HL-60 (cell line): ENCODE data around the gene CTNND2.
"Not testable (repeated sequence)": the region's sequence is repeated elsewhere in the genome, so short reads cannot be mapped to it uniquely, and the experiment has no call there.

ENCODE experiments used
- DNase-seq, 2 experiments: peaks; one replicate each; pipeline ENCODE4 v3.0.0-alpha.2; 2010 to 2020; ENCODE audit warnings: low read depth in 1 of 2, low spot score in 1 of 2
- H3K27ac ChIP-seq: fragments of 250-450 bp; sonication (Bioruptor Pico); replicated peaks from 2 replicates; pipeline ENCODE4 v1.5.1; 2020; ENCODE audit warnings: mild to moderate bottlenecking, moderate library complexity
- H3K27me3 ChIP-seq: fragments of 250-450 bp; sonication (Bioruptor Pico); 2 replicates; pipeline ENCODE4 v1.5.1; 2021; ENCODE audit warnings: mild to moderate bottlenecking, moderate library complexity; ENCODE audit not compliant: insufficient read depth, poor library complexity, severe bottlenecking
- H3K4me3 ChIP-seq: replicated peaks from 2 replicates; pipeline ENCODE4 v1.5.1; 2011; ENCODE audit warnings: mild to moderate bottlenecking, control low read depth, low read length; ENCODE audit not compliant: insufficient read depth
- CTCF ChIP-seq: IDR thresholded peaks from one replicate; pipeline ENCODE4 v1.5.1; 2011; ENCODE audit warnings: low read length, control low read depth, inconsistent platforms; ENCODE audit not compliant: insufficient read depth
- GABPA ChIP-seq: IDR thresholded peaks from 2 replicates; pipeline ENCODE4 v1.6.1; 2012; ENCODE audit warnings: low read depth
- POLR2AphosphoS5 ChIP-seq: IDR thresholded peaks from 2 replicates; pipeline ENCODE4 v1.6.1; 2012; ENCODE audit warnings: low read depth
- REST ChIP-seq: IDR thresholded peaks from 2 replicates; pipeline ENCODE4 v1.6.1; 2012; ENCODE audit warnings: low read depth; ENCODE audit not compliant: insufficient replicate concordance
- SPI1 ChIP-seq: IDR thresholded peaks from 2 replicates; pipeline ENCODE4 v1.6.1; 2012; ENCODE audit warnings: low read depth, mild to moderate bottlenecking, borderline replicate concordance

The CTNND2 gene

DNA sequence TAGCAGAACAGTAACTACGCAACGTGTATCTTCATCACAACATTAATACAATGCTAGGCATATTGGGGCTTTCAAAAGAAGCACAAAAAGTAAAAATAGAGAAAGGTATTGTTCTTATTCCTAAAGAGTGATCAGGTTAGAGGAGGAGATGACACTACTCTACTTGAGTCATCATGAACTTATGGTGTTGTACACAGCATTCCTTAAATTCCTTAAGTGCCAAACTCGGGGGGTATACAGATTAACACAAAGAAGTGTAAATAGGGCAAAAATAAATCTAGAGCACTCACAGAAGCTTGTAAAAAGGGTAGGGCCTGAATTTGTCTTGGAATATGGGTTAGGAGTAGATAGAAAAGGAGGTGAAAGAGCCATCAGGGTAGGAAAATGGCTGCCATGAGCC lies 835.2 kb downstream of the CTNND2 start:
- TF ChIP-seq SPI1 (no peak), CTCF (no peak), GABPA (no peak), REST (no peak), POLR2AphosphoS5 (no peak)
- DNase-seq: no peak
- H3K27ac ChIP-seq: no peak overlapping the region
- H3K27me3 ChIP-seq: peaks cover 2% of the 10 kb centered on the region
- no peak overlapping the region for H3K4me3 ChIP-seq

GRCh38 chr5:11065723-11066122 lies 838.5 kb downstream of the CTNND2 start:
- H3K4me3 ChIP-seq, H3K27ac ChIP-seq, H3K27me3 ChIP-seq, DNase-seq: not testable (repeated sequence)

DNA sequence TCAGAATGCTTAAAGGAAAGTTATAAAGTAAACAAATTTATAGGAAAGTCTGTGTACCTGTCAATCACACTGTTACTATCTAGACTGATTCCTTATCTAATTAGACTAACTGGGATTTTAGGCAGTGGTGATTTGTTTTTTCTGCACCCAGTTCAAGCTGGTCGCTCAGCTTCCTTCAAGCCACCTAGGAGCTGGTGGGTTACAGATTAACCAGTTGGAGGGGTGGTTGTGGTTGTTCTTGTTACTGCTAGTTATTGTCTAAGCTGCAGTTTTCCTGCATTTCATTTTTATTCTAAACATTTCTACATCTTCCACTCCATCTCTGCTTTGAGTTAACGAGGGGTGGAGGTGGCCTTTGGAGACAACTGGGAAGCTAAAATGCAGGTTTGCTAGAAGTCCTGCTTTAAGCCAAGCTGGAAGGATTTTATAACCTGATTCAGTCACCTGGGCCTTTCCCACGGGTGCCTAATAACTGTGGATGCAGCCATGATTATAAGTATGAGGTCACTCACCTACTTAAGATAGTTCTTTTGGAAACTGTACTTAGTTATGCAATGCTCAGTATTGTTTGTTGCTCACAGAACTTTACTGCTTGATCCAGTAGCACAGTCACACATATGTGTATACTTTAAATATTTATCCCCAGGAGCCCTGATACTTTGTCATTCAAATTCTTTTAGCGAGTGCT lies 839.3 kb downstream of the CTNND2 start:
- DNase-seq: no peak
- TF ChIP-seq REST: no peak
- no peak for TF ChIP-seq GABPA
- no peak for TF ChIP-seq POLR2AphosphoS5
- no peak for TF ChIP-seq SPI1
- no peak for TF ChIP-seq CTCF
- H3K27me3 ChIP-seq: peaks cover 3% of the 10 kb centered on the region
- H3K27ac ChIP-seq: no peak overlapping the region
- no peak overlapping the region for H3K4me3 ChIP-seq

- H3K27ac ChIP-seq: no peak overlapping the region
- no peak overlapping the region for H3K4me3 ChIP-seq
- peaks cover 3% of the 10 kb centered on the region for H3K27me3 ChIP-seq
- no peak for TF ChIP-seq CTCF
- TF ChIP-seq GABPA: no peak
- no peak for TF ChIP-seq POLR2AphosphoS5
- no peak for TF ChIP-seq REST
- no peak for TF ChIP-seq SPI1
- no peak for DNase-seq
Observed at GRCh38 chr5:11062397-11062796, 841.8 kb downstream of the CTNND2 start.
